Measurements from ENCODE around the gene DIO3.

DNA sequence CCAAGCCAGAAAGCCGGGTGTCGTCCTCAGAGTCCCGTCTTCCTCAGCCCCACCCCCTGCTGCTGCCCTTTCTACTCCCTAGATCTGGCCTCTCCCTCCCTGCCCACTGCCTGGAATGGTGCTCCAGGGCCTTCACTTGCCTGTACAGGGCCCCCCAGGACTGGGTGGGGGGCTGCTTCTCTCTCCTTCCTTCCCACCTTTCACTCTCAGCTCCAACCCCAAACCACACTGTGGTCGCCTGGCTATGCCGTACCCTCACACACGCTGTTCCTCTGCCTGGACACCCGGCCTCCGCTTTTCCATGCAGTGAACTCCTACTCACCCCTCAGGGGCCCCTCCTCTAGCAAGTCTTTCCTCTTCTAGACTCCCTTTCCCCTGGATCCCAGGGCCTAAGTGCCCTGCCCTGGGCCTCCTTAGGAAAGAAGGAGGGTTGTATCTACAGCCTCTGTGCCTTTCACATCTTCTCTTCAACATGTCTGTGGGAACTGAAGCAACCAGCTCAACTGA lies 25.5 kb upstream of the DIO3 start:
- TF ChIP-seq, protein P1, sequence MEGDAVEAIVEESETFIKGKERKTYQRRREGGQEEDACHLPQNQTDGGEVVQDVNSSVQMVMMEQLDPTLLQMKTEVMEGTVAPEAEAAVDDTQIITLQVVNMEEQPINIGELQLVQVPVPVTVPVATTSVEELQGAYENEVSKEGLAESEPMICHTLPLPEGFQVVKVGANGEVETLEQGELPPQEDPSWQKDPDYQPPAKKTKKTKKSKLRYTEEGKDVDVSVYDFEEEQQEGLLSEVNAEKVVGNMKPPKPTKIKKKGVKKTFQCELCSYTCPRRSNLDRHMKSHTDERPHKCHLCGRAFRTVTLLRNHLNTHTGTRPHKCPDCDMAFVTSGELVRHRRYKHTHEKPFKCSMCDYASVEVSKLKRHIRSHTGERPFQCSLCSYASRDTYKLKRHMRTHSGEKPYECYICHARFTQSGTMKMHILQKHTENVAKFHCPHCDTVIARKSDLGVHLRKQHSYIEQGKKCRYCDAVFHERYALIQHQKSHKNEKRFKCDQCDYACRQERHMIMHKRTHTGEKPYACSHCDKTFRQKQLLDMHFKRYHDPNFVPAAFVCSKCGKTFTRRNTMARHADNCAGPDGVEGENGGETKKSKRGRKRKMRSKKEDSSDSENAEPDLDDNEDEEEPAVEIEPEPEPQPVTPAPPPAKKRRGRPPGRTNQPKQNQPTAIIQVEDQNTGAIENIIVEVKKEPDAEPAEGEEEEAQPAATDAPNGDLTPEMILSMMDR (IDR thresholded peaks at IDR 0.05) = no peak
- no peak for TF ChIP-seq ZFX (IDR thresholded peaks at IDR 0.05; ENCODE audit: borderline replicate concordance)
